Measurements from ENCODE around the gene CATSPERD.

DNA sequence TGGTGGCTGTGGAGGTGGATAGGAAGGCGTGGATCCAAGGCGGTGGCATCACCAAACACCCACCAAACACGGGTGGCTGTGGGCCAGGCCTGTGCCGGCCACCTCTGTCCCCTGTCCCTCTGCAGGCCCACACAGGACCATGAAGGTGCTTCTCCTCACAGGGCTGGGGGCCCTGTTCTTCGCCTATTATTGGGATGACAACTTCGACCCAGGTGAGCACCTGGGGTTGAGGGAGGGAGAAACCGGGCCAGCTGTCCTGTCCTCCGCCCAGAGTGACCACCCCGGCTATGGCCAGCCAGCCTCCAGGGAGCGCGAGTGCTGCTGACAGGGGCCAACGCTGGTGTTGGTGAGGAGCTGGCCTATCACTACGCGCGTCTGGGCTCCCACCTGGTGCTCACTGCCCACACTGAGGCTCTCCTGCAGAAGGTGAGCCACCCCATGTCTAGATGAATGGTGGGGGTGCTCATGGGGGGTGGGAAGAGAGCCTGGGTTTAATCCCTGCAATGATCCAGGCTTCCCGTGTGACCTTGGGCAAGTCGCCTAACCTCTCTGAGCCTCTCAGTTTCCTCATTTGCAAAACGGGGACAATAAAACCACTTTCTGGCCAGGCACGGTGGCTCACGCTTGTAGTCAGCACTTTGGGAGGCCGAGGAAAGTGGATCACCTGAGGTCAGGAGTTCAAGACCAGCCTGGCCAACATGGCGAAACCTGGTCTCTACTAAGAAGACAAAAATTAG lies 35.6 kb upstream of the CATSPERD start:
- TF ChIP-seq EZH2 (IDR thresholded peaks at IDR 0.05; ENCODE audit: low read length): no peak
- no peak for TF ChIP-seq CTCF (optimal IDR thresholded peaks at IDR 0.05 in 1 of 3, IDR thresholded peaks at IDR 0.05 in 1 of 3, conservative IDR thresholded peaks at IDR 0.05 in 1 of 3; ENCODE audit: extremely low read depth in 1 of 3, insufficient read depth in 2 of 3, low read length in 3 of 3)
